HepG2 (cell line): Measurements from ENCODE around the gene CREBZF. TPM values are rescaled to one million over a fixed set of nuclear protein-coding genes. Genes with fewer than 3 reads are reported as not detected.
A peak's percentile ranks its signal among the peaks of the same experiment; 100 is the strongest.

Experiments used
- ARNT ChIP-seq: fragments of 450-650 bp; IDR thresholded peaks from 2 replicates; pipeline ENCODE4 v1.6.1; 2017
- BCL6 ChIP-seq: IDR thresholded peaks from 2 replicates; pipeline ENCODE4 v1.6.1; 2016; ENCODE audit warnings: missing genetic modification reagents, missing compliant biosample characterization
- DBP ChIP-seq: sonication (generic); formaldehyde crosslinking; IDR thresholded peaks from 2 replicates; pipeline ENCODE4 v1.4.0; 2020; ENCODE audit warnings: missing genetic modification reagents; ENCODE audit errors: not compliant biosample characterization
- HNRNPUL1 ChIP-seq: fragments of 200-400 bp; formaldehyde crosslinking; IDR thresholded peaks from 2 replicates; pipeline ENCODE4 v1.6.1; 2017; ENCODE audit warnings: low read depth, mild to moderate bottlenecking, low read length, moderate library complexity
- MBNL3 ChIP-seq: fragments of 250-450 bp; sonication (Bioruptor Pico); conservative IDR thresholded peaks from 2 replicates; pipeline ENCODE4 v1.8.0; 2022; ENCODE audit warnings: mild to moderate bottlenecking, inconsistent platforms
- MXD1 ChIP-seq: sonication (generic); formaldehyde crosslinking; IDR thresholded peaks from 2 replicates; pipeline ENCODE4 v1.4.0; 2020; ENCODE audit warnings: mild to moderate bottlenecking, missing genetic modification reagents
- PRDM4 ChIP-seq: sonication (generic); formaldehyde crosslinking; IDR thresholded peaks from 2 replicates; pipeline ENCODE4 v1.9.0; 2021; ENCODE audit warnings: missing genetic modification reagents, borderline replicate concordance
- TCF12 ChIP-seq, 2 experiments: fragments of 450-650 bp in 1 of 2; sonication (generic) in 1 of 2; formaldehyde crosslinking in 1 of 2; IDR thresholded peaks; 2 replicates each; pipeline versions ENCODE4 v1.6.1 to v1.8.0; 2017 to 2022; ENCODE audit warnings: antibody characterized with exemption in 1 of 2, mild to moderate bottlenecking in 1 of 2, missing genetic modification reagents in 1 of 2, moderate library complexity in 1 of 2
- ZBTB42 ChIP-seq: sonication (generic); formaldehyde crosslinking; IDR thresholded peaks from 2 replicates; pipeline ENCODE4 v1.5.0; 2020; ENCODE audit warnings: mild to moderate bottlenecking, missing genetic modification reagents
- ZNF335 ChIP-seq: sonication (generic); formaldehyde crosslinking; IDR thresholded peaks from 2 replicates; pipeline ENCODE4 v1.4.0; 2020; ENCODE audit warnings: missing genetic modification reagents
- ZNF407 ChIP-seq: sonication (generic); formaldehyde crosslinking; IDR thresholded peaks from one replicate; pipeline ENCODE4 v1.5.1; 2020; ENCODE audit warnings: mild to moderate bottlenecking, missing genetic modification reagents; ENCODE audit errors: not compliant biosample characterization
- ZNF629 ChIP-seq: sonication (generic); formaldehyde crosslinking; conservative IDR thresholded peaks from 2 replicates; pipeline ENCODE4 v1.5.0; 2020; ENCODE audit warnings: missing genetic modification reagents
- ZNF737 ChIP-seq: sonication (generic); formaldehyde crosslinking; IDR thresholded peaks from 2 replicates; pipeline ENCODE4 v1.5.0; 2020; ENCODE audit warnings: missing genetic modification reagents, mild to moderate bottlenecking, borderline replicate concordance
- polyA plus RNA-seq, 8 experiments: library from polyadenylated mRNA; depleted of rRNA in 3 of 8; stranded (reverse) in 7 of 8; unstranded in 1 of 8; fragments of >200 nt; fragmentation: Illumina TruSeq in 4 of 8; extraction: Trizol in 4 of 8; gene quantifications; 2 replicates each; pipeline versions ENCODE4 v1.2.1 to v1.2.3, GENCODE V29; 2011 to 2016; ENCODE audit warnings: low read depth in 4 of 8, missing spikeins in 1 of 8, mixed read lengths in 1 of 8; ENCODE audit not compliant: insufficient read depth in 1 of 8
- total RNA-seq, 5 experiments: library from RNA; depleted of rRNA; stranded (reverse); fragments of >200 nt; fragmentation: Illumina TruSeq; extraction: Trizol; gene quantifications; 2 replicates each; pipeline ENCODE4 v1.2.3, GENCODE V29; 2016; ENCODE audit warnings: low read depth in 1 of 5

The CREBZF gene
- total and polyA plus RNA-seq, 2 of the 13 experiments (the other 11 are each of a cell fraction or from before 2014, with no cell fraction given): 30.6 to 43.1 TPM

GRCh38 chr11:85664615-85665481 is at the start of gene CREBZF (continued):
- peak; percentile 53 for TF ChIP-seq ZNF407 (CRISPR knock-in tag)
- TF ChIP-seq ZNF335 (CRISPR knock-in tag): no peak
- TF ChIP-seq ZNF737 (CRISPR knock-in tag): no peak
- TF ChIP-seq BCL6: peak; percentile 9; the same call in 1 of the 2 replicates
- peak; percentile 86 for TF ChIP-seq MXD1 (CRISPR knock-in tag)
- TF ChIP-seq DBP (CRISPR knock-in tag): no peak
- no peak for TF ChIP-seq HNRNPUL1
- no peak for TF ChIP-seq ZNF629 (CRISPR knock-in tag)
- TF ChIP-seq ARNT: no peak
- no peak for TF ChIP-seq MBNL3 (CRISPR knock-in tag)
- TF ChIP-seq ZBTB42 (CRISPR knock-in tag): 0 out of 2 replicates have a peak, but pooled peaks have one; percentile 31
- TF ChIP-seq PRDM4 (CRISPR knock-in tag): no peak
- no peak for TF ChIP-seq TCF12 (IDR thresholded peaks at IDR 0.05)
- peak; percentile 79; the same call in 1 of the 2 replicates for TF ChIP-seq TCF12 (CRISPR knock-in tag; IDR thresholded peaks at IDR 0.05)
